Mesendoderm (in vitro differentiated cells): Measurements from ENCODE around the gene STX1A.

Experiments
- DNase-seq: peaks from one replicate; pipeline ENCODE4 v3.0.0; 2013
- H2AK5ac ChIP-seq: 2 replicates; pipeline ENCODE4 v1.6.1; 2013; ENCODE audit warnings: low read length, inconsistent platforms
- H2BK120ac ChIP-seq: 2 replicates; pipeline ENCODE4 v1.6.1; 2013; ENCODE audit warnings: low read depth, mild to moderate bottlenecking, low read length, moderate library complexity, mixed read lengths
- H2BK15ac ChIP-seq: replicated peaks from 2 replicates; pipeline ENCODE4 v1.6.1; 2013; ENCODE audit warnings: low read depth, mild to moderate bottlenecking, moderate library complexity
- H2BK5ac ChIP-seq: 2 replicates; pipeline ENCODE4 v1.6.1; 2013; ENCODE audit warnings: low read length, inconsistent platforms
- H3K18ac ChIP-seq: 2 replicates; pipeline ENCODE4 v1.6.1; 2013; ENCODE audit warnings: mild to moderate bottlenecking, low read length, mixed read lengths
- H3K23ac ChIP-seq: one replicate; pipeline ENCODE4 v1.6.1; 2013; ENCODE audit warnings: low read length
- H3K27ac ChIP-seq: 2 replicates; pipeline ENCODE4 v1.5.1; 2013; ENCODE audit warnings: low read depth, mild to moderate bottlenecking, inconsistent platforms, low read length, moderate library complexity
- H3K27me3 ChIP-seq: 2 replicates; pipeline ENCODE4 v1.6.1; 2013; ENCODE audit warnings: low read length, control low read depth, mild to moderate bottlenecking, inconsistent platforms; ENCODE audit not compliant: insufficient read depth, poor library complexity
- H3K36me3 ChIP-seq: 2 replicates; pipeline ENCODE4 v1.6.1; 2013; ENCODE audit warnings: low read length, inconsistent platforms; ENCODE audit not compliant: control insufficient read depth, insufficient read depth
- H3K4ac ChIP-seq: one replicate; pipeline ENCODE4 v1.6.1; 2013; ENCODE audit warnings: low read depth, mild to moderate bottlenecking, low read length, moderate library complexity
- H3K4me1 ChIP-seq: 2 replicates; pipeline ENCODE4 v1.6.1; 2013; ENCODE audit warnings: low read depth, low read length, inconsistent platforms; ENCODE audit not compliant: control insufficient read depth
- H3K4me2 ChIP-seq: 2 replicates; pipeline ENCODE4 v1.6.1; 2013; ENCODE audit warnings: low read length
- H3K4me3 ChIP-seq: 2 replicates; pipeline ENCODE4 v1.5.1; 2013; ENCODE audit warnings: mild to moderate bottlenecking, low read length
- H3K56ac ChIP-seq: one replicate; pipeline ENCODE4 v1.6.1; 2013; ENCODE audit warnings: low read length
- H3K79me1 ChIP-seq: 2 replicates; pipeline ENCODE4 v1.6.1; 2013; ENCODE audit warnings: low read length, inconsistent platforms
- H3K79me2 ChIP-seq: 2 replicates; pipeline ENCODE4 v1.6.1; 2013; ENCODE audit warnings: mild to moderate bottlenecking, low read length; ENCODE audit not compliant: control insufficient read depth, insufficient read depth
- H3K9ac ChIP-seq: 2 replicates; pipeline ENCODE4 v1.6.1; 2013; ENCODE audit warnings: low read length, inconsistent platforms
- H4K5ac ChIP-seq: one replicate; pipeline ENCODE4 v1.6.1; 2013; ENCODE audit warnings: low read length
- H4K8ac ChIP-seq: one replicate; pipeline ENCODE4 v1.6.1; 2013; ENCODE audit warnings: low read depth, mild to moderate bottlenecking, control low read depth, low read length, moderate library complexity
- WGBS: extraction: QIAGEN DNeasy Blood & Tissue Kit; methylation state at CpG from one replicate; pipeline ENCODE4 v1.1.7; 2013; ENCODE audit warnings: low lambda C conversion rate, missing lambda C conversion rate; ENCODE audit not compliant: insufficient coverage; ENCODE audit errors: extremely low coverage; 5-methylcytosine and 5-hydroxymethylcytosine counted together

Gene STX1A

DNA sequence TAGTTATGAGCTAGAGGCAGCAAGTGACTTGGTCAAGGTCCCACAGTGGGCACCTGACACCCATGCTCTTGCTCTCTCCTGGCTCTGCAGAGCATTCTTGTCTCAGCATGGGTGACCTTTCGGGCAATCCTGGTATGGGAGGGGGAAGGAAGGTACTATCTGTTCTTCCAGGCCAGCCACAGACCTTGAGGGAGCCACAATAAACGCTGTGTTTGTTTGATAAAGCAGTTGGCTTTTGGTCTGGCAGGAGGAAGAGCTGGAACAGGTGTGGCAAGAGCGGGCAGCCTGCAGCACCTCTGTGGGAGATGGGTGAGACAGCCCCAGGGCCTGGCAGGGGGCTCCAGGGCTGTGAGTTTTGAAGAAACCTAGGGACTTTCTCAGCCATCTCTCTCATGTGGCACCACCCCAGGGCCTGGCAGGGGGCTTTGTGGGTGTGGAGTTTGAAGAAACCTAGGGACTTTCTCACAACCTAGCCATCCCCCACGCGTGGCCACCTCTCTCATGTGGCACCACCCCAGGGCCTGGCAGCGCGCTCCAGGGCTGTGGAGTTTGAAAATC, 39.2 kb upstream of the STX1A start:
- no peaks in the 10 kb centered on the region for H3K27me3 ChIP-seq
- H3K4ac ChIP-seq: no peak overlapping the region
- no peak overlapping the region for H2BK120ac ChIP-seq
- H3K4me3 ChIP-seq: no peak overlapping the region
- H4K8ac ChIP-seq: no peak overlapping the region
- H4K5ac ChIP-seq: no peak overlapping the region
- no peak overlapping the region for H3K23ac ChIP-seq
- no peak overlapping the region for H2BK5ac ChIP-seq
- H3K4me2 ChIP-seq: no peak overlapping the region
- H3K79me2 ChIP-seq: no peaks in the 10 kb centered on the region
- no peak overlapping the region for H2BK15ac ChIP-seq
- H3K4me1 ChIP-seq: no peaks in the 10 kb centered on the region
- H3K18ac ChIP-seq: no peak overlapping the region
- H3K27ac ChIP-seq: no peak overlapping the region
- no peak overlapping the region for H3K9ac ChIP-seq
- DNase-seq: no peak
- no peak overlapping the region for H2AK5ac ChIP-seq
- H3K79me1 ChIP-seq: no peaks in the 10 kb centered on the region
- no peak overlapping the region for H3K56ac ChIP-seq
- no peaks in the 10 kb centered on the region for H3K36me3 ChIP-seq
- no CpG with 5 or more reads among the region's 7 CpGs for WGBS

DNA sequence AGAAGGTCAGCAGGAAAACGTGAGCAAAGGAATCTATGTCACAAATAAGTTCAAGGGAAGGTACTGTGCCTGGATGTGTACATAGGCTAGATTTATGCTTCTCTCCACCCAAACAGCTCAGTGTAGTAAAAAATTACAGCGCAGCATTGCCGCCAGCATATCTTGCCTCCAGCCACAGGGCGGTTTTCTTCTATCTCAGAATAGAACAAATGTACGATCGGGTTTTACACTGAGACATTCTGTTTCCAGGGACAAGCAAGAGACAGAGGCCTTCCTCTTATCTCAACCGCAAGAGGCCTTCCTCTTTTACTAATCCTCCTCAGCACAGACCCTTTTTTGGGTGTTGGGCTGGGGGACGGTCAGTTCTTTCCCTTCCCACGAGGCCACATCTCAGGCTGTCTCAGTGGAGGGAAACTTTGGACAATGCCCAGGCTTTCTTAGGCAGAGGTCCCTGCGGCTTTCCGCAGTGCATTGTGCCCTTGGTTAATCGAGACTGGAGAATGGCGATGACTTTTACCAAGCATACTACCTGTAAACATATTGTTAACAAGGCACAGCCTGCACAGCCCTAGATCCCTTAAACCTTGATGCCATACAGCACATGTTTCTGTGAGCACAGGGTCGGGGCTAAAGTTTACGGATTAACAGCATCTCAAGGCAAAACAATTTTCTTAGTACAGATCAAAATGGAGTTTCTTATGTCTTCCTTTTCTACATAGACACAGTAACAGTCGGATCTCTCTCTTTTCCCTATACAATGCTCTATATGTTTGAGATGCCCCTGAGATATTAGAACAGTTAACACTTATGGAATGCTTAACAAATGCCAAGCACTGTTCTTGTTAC, 30.7 kb upstream of the STX1A start:
- H2BK5ac ChIP-seq: no peak overlapping the region
- no peak overlapping the region for H3K56ac ChIP-seq
- no peaks in the 10 kb centered on the region for H3K79me1 ChIP-seq
- no peak overlapping the region for H3K9ac ChIP-seq
- H3K23ac ChIP-seq: no peak overlapping the region
- no peaks in the 10 kb centered on the region for H3K27me3 ChIP-seq
- H3K4me1 ChIP-seq: no peaks in the 10 kb centered on the region
- H4K8ac ChIP-seq: no peak overlapping the region
- no peak overlapping the region for H3K27ac ChIP-seq
- H3K4me3 ChIP-seq: no peak overlapping the region
- H3K36me3 ChIP-seq: no peaks in the 10 kb centered on the region
- no peak overlapping the region for H2BK120ac ChIP-seq
- H3K79me2 ChIP-seq: no peaks in the 10 kb centered on the region
- DNase-seq: no peak
- H4K5ac ChIP-seq: no peak overlapping the region
- H3K4me2 ChIP-seq: no peak overlapping the region
- H2BK15ac ChIP-seq: no peak overlapping the region
- no peak overlapping the region for H2AK5ac ChIP-seq
- no peak overlapping the region for H3K18ac ChIP-seq
- no CpG with 5 or more reads among the region's 16 CpGs for WGBS
- H3K4ac ChIP-seq: no peak overlapping the region

DNA sequence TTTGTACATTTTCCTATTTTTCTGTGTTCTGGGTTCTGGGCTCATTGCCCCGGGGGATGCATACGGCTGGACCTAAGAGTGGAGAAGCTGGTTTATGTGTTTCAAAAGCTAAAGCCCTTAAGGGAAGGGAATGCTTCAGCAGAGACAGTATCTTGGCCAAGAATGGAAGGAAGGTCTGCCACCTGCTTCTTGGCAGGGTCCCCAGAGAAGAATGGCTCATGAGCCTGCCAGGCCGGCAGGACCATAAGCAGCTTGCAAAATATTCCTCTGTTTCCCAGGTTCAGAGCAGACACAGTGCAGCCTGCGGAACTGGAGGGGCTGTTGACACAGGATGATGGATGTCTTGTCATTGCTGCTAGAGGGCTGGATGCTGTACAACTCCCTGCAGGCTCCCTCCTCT, 26.9 kb upstream of the STX1A start:
- Histone ChIP-seq H3K4ac (no peak overlapping the region), H3K79me2 (no peaks in the 10 kb centered on the region), H3K4me3 (no peak overlapping the region), H3K79me1 (no peaks in the 10 kb centered on the region), H3K4me2 (no peak overlapping the region), H3K4me1 (peaks cover 6% of the 10 kb centered on the region), H3K18ac (no peak overlapping the region), H3K56ac (no peak overlapping the region), H3K9ac (no peak overlapping the region), H2BK120ac (no peak overlapping the region), H3K27ac (no peak overlapping the region), H4K5ac (no peak overlapping the region), H3K27me3 (no peaks in the 10 kb centered on the region), H4K8ac (no peak overlapping the region), H2BK5ac (no peak overlapping the region), H3K36me3 (no peaks in the 10 kb centered on the region), H3K23ac (no peak overlapping the region), H2AK5ac (no peak overlapping the region), H2BK15ac (no peak overlapping the region)
- no CpG with 5 or more reads among the region's 4 CpGs for WGBS
- DNase-seq: no peak

DNA sequence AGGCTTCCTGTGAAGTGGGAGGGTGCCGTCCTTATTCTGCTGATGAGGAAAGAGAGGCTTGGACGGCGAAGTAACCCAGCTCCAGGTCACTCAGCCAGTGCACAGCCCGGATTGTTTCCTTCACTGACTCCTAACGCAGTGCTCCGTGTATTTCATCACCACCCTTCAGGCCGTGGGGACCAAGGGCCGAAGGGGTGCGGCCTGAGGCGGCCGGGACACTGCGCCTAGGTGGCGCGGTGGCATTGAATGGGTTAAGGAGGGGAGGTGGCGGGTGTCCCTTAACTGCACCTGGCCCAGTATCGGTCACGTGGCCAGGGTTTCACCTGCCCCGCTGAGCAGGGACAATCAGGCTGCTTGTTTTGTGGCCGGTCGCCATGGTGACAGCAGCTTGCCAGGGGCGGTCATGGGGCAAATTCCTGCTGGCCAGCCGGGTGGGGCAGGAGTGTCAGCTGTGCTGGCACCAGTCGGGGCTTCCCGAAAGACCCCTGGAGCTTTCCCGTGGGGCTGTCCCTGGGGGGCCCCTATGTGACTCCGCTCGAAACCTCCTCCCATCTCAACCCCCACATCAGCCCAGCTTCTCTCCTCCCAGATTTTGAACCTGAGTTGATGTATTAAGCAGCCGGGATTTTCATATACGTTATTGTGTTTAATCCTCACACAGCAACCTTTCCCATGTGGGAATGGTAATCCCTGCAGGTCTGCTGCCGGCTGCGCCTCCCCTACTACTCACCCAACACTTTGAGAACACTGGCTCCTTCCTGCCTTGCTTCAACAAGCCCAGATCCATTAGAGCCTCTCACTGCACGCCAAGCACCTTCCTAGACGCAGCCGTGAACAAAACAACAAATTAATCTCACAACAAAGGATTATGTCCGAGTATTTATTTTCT, 23.5 kb upstream of the STX1A start:
- Histone ChIP-seq H4K5ac (no peak overlapping the region), H3K56ac (peak overlapping the region; percentile 63), H3K4me1 (peaks cover 8% of the 10 kb centered on the region), H3K27me3 (no peaks in the 10 kb centered on the region), H2AK5ac (no peak overlapping the region), H3K79me2 (no peaks in the 10 kb centered on the region), H3K18ac (peak overlapping the region; percentile 9), H3K23ac (no peak overlapping the region), H3K4ac (no peak overlapping the region), H3K4me3 (no peak overlapping the region), H3K4me2 (peak overlapping the region; percentile 20), H2BK5ac (peak overlapping the region; percentile 64), H3K36me3 (no peaks in the 10 kb centered on the region), H3K9ac (peak overlapping the region; percentile 34), H3K27ac (peak overlapping the region; percentile 51), H4K8ac (no peak overlapping the region), H2BK15ac (no peak overlapping the region), H3K79me1 (no peaks in the 10 kb centered on the region), H2BK120ac (no peak overlapping the region)
- no CpG with 5 or more reads among the region's 35 CpGs for WGBS
- DNase-seq: peak; percentile 99

DNA sequence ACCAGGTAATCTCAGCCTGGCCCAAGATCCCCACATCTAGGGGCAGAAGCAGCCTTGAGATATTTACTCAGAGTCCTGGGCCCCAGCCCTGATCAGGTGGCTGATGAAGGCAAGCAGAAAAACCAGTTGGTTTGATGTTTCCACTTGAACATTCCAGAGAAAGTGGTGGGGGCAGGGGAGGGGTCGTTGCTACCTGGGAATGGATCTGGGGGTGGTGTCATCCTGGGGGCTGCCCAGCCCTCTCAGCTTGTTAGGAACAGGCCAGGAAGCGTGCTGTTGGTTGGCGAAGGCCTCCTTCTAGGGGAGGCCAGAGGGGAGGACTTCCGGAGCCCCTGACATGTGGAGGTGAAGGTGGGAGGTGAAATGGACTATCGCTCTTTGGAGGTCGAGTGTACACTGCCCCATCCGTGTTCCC, 22.9 kb upstream of the STX1A start:
- H2BK5ac ChIP-seq: peak overlapping the region; percentile 64
- no peaks in the 10 kb centered on the region for H3K79me2 ChIP-seq
- H4K8ac ChIP-seq: no peak overlapping the region
- H3K56ac ChIP-seq: peak overlapping the region; percentile 63
- H3K23ac ChIP-seq: no peak overlapping the region
- peaks cover 3% of the 10 kb centered on the region for H3K79me1 ChIP-seq
- H3K27ac ChIP-seq: no peak overlapping the region
- no peaks in the 10 kb centered on the region for H3K27me3 ChIP-seq
- peak overlapping the region; percentile 20 for H3K4me2 ChIP-seq
- no peaks in the 10 kb centered on the region for H3K36me3 ChIP-seq
- H3K4ac ChIP-seq: no peak overlapping the region
- H3K4me3 ChIP-seq: no peak overlapping the region
- no peak overlapping the region for H2BK120ac ChIP-seq
- WGBS: no CpG with 5 or more reads among the region's 7 CpGs
- no peak overlapping the region for H2AK5ac ChIP-seq
- H3K4me1 ChIP-seq: peaks cover 8% of the 10 kb centered on the region
- peak overlapping the region; percentile 9 for H3K18ac ChIP-seq
- no peak overlapping the region for H3K9ac ChIP-seq
- H4K5ac ChIP-seq: no peak overlapping the region
- no peak overlapping the region for H2BK15ac ChIP-seq
- peak; percentile 91 for DNase-seq
